Ishikawa (cell line): ENCODE measurements around the gene TCEA3.

ENCODE experiments used
- EGR1 ChIP-seq: IDR thresholded peaks from 2 replicates; pipeline ENCODE4 v1.6.1; 2012
- FOXM1 ChIP-seq: IDR thresholded peaks from 2 replicates; pipeline ENCODE4 v1.6.1; 2012; ENCODE audit warnings: low read depth, borderline replicate concordance
- TAF1 ChIP-seq: IDR thresholded peaks from 2 replicates; pipeline ENCODE4 v1.6.1; 2012; ENCODE audit warnings: low read depth, mild to moderate bottlenecking
- USF1 ChIP-seq: IDR thresholded peaks from 2 replicates; pipeline ENCODE4 v1.6.1; 2012
- ZBTB7A ChIP-seq: IDR thresholded peaks from 2 replicates; pipeline ENCODE4 v1.6.1; 2012; ENCODE audit warnings: low read depth
- TF ChIP-seq, protein P1 (sequence below): IDR thresholded peaks from 2 replicates; pipeline ENCODE4 v1.6.1; 2012; ENCODE audit warnings: low read depth, mild to moderate bottlenecking

DNA sequence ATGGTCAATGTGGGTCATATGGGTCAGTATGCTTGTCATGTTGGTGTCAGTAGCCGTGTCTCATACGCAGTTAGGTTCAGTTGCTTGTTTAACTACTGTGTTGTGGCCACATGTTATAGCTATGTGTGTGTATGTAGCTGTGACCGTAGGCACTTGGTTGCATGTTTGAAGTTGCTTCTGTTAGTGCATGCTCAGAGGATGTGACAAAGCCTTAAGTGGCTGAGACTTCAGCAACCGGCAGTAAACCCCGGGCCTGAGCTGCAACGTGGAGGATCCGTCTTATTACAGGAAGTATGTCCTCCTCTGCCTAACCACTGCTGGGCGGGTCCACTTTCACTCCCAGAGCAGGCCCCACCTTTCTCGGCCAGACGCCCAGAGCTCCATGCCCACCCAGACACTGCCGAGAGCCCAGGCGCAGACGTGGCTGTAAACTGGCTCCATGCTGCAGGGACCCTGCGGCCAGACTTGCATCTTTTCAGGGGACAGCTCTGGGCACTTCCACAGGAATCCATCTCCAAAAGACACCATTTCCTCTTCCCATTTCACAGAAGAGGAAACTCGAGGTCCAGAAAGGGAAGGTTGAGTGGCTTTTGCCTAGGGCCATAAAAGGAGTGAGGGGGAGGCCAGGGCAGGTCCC, 2.2 kb downstream of the TCEA3 start:
- TF ChIP-seq USF1 (no peak), TAF1 (no peak), EGR1 (no peak), ZBTB7A (no peak), FOXM1 (no peak)
- TF ChIP-seq, protein P1, sequence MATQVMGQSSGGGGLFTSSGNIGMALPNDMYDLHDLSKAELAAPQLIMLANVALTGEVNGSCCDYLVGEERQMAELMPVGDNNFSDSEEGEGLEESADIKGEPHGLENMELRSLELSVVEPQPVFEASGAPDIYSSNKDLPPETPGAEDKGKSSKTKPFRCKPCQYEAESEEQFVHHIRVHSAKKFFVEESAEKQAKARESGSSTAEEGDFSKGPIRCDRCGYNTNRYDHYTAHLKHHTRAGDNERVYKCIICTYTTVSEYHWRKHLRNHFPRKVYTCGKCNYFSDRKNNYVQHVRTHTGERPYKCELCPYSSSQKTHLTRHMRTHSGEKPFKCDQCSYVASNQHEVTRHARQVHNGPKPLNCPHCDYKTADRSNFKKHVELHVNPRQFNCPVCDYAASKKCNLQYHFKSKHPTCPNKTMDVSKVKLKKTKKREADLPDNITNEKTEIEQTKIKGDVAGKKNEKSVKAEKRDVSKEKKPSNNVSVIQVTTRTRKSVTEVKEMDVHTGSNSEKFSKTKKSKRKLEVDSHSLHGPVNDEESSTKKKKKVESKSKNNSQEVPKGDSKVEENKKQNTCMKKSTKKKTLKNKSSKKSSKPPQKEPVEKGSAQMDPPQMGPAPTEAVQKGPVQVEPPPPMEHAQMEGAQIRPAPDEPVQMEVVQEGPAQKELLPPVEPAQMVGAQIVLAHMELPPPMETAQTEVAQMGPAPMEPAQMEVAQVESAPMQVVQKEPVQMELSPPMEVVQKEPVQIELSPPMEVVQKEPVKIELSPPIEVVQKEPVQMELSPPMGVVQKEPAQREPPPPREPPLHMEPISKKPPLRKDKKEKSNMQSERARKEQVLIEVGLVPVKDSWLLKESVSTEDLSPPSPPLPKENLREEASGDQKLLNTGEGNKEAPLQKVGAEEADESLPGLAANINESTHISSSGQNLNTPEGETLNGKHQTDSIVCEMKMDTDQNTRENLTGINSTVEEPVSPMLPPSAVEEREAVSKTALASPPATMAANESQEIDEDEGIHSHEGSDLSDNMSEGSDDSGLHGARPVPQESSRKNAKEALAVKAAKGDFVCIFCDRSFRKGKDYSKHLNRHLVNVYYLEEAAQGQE: no peak
